Measurements from ENCODE around the gene CWC15. TPM values are rescaled to one million over a fixed set of nuclear protein-coding genes. Genes with fewer than 3 reads are reported as not detected.
"Not testable (repeated sequence)": the region's sequence is repeated elsewhere in the genome, so short reads cannot be mapped to it uniquely, and the experiment has no call there.

The CWC15 gene
- polyA plus RNA-seq, 1 donor, result 68.0 TPM

- H3K27me3 ChIP-seq (ENCODE audit: control insufficient read depth, insufficient read depth, low read length), result no peaks in the 10 kb centered on the region
- DNase-seq, result no peak
These were observed 39.0 kb downstream of the CWC15 start for GRCh38 chr11:94934362-94934761.

DNA sequence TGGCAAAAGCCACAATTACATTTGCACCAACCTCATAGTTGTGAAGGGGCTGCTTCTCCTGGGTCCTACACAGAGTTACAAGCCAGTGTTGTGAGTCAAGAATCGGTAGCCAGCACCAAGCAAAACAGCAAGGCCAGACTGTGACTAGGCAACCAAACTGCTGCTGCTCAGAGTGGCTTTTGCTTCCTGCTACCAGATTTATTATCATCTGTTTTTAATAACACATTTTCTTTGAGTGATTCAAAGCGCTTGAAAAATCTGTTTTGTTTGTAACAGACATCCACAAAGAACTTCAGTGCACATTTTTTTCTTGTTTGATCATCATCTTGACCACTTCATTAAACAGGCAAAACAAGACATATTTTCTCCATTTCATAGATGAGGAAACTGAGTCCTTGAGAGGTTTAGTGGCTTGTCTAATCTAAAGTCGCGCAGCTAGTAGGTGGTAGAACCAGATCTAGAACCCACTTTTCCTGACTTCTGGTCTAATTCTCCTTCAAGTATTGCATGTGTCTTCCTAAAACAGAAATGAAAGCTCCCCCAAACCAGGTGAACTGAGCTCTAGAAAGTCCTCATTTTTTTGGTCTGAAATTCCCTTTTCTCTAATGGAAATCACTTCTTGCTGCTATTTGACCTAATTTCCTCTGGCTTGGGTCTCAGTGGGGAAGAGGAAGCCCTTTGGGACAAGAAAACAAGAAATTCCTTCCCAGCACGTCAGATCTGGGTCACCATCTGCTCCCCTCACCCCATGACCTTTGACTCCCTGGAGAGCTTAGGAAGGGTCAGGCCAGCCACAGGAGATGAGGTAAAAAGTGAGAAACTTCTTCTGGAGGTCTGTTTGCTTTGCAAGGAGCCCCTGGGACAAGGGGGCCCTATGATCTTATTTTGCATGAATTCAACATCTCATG lies 39.9 kb downstream of the CWC15 start:
- no peak overlapping the region for H3K27ac ChIP-seq (ENCODE audit: low read length)
- H3K27me3 ChIP-seq (ENCODE audit: control insufficient read depth, insufficient read depth, low read length), result no peaks in the 10 kb centered on the region
- 67% methylated on average over 1 of the region's 5 CpGs for WGBS (ENCODE audit: insufficient coverage, low lambda C conversion rate)
- H3K9me3 ChIP-seq (ENCODE audit: control insufficient read depth, low read depth, low read length), result no peaks in the 10 kb centered on the region
- DNase-seq, result no peak
- H3K36me3 ChIP-seq (ENCODE audit: control insufficient read depth, insufficient read depth, low read length), result no peaks in the 10 kb centered on the region
- no peak overlapping the region for H3K4me3 ChIP-seq (ENCODE audit: low read length)
- H3K4me1 ChIP-seq (ENCODE audit: control insufficient read depth, insufficient read depth, low read length), result no peaks in the 10 kb centered on the region

More at GRCh38 chr11:94934362-94934761, 39.0 kb downstream of the CWC15 start:
- H3K36me3 ChIP-seq (ENCODE audit: control insufficient read depth, insufficient read depth, low read length), result no peaks in the 10 kb centered on the region
- H3K27ac ChIP-seq (ENCODE audit: low read length), result no peak overlapping the region
- WGBS (ENCODE audit: insufficient coverage, low lambda C conversion rate), result no CpG with 5 or more reads among the region's 4 CpGs
- H3K9me3 ChIP-seq (ENCODE audit: control insufficient read depth, low read depth, low read length), result no peaks in the 10 kb centered on the region
- no peaks in the 10 kb centered on the region for H3K4me1 ChIP-seq (ENCODE audit: control insufficient read depth, insufficient read depth, low read length)
- H3K4me3 ChIP-seq (ENCODE audit: low read length), result no peak overlapping the region

GRCh38 chr11:94932503-94932902 lies 40.9 kb downstream of the CWC15 start:
- no peaks in the 10 kb centered on the region for H3K27me3 ChIP-seq (ENCODE audit: control insufficient read depth, insufficient read depth, low read length)
- H3K36me3 ChIP-seq (ENCODE audit: control insufficient read depth, insufficient read depth, low read length), result no peaks in the 10 kb centered on the region
- H3K4me1 ChIP-seq (ENCODE audit: control insufficient read depth, insufficient read depth, low read length), result peaks cover under 1% of the 10 kb centered on the region
- H3K27ac ChIP-seq (ENCODE audit: low read length), result no peak overlapping the region
- H3K9me3 ChIP-seq (ENCODE audit: control insufficient read depth, low read depth, low read length), result no peaks in the 10 kb centered on the region
- no CpG with 5 or more reads among the region's 5 CpGs for WGBS (ENCODE audit: insufficient coverage, low lambda C conversion rate)
- DNase-seq, result no peak
- no peak overlapping the region for H3K4me3 ChIP-seq (ENCODE audit: low read length)

DNA sequence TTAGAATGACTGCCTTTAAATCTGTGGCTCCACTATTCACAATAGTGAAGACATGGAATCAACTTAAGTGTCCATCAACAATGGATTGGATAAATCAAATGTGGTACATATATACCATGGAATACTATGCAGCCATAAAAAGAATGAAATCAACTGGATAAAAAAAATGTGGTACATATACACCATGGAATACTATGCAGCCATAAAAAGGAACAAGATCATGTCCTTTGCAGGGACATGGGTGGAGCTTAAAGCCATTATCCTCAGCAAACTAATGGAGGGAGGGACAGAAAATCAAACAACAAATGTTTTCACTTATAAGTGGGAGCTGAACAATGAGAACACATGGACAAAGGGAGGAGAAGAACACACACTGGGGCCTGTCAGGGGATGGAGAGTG lies 41.3 kb downstream of the CWC15 start:
- not testable (repeated sequence) for H3K4me3 ChIP-seq (ENCODE audit: low read length); H3K4me1 ChIP-seq (ENCODE audit: control insufficient read depth, insufficient read depth, low read length); H3K36me3 ChIP-seq (ENCODE audit: control insufficient read depth, insufficient read depth, low read length); H3K9me3 ChIP-seq (ENCODE audit: control insufficient read depth, low read depth, low read length); H3K27me3 ChIP-seq (ENCODE audit: control insufficient read depth, insufficient read depth, low read length); H3K27ac ChIP-seq (ENCODE audit: low read length); DNase-seq

DNA sequence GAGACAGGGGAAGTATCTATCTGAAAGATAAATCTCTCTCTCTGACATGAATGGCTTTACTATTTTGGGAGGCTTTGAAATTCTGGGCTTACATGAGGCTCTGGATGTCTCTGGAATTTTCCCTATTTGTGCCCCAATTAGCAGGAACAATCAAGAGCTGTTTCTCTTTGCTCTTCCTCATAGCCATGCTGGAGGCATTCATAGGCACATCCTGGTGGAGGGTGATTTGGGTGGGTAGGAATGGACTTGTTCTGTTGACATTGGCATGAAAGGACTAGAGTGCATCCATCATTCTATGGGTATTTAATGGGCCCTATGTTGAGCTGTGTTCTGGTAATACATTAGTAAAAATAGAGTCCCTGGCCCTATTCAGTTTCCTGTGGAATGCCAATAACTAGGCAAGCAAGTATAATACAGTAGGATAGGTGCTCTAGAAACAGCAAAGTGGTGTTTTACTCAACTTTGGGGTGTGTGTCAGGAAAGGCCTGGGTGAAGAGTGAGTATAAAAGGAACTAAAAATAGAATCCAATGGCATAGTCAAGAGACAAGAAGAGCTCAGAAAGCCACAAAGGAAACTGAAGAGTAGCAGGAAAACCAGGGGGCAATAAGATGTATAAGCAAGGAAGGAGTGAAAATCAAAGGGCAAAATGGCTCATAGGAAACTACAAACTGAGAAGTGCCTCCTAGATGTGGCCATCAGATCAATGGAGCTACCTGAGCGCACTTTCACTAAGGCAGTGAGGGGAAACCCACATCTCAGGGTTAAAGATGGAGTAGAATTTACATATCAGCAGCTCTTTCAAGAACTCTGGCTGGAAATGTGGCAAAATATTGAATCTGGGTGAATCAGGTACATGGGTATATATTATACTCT lies 45.0 kb downstream of the CWC15 start:
- Histone ChIP-seq H3K36me3 (ENCODE audit: control insufficient read depth, insufficient read depth, low read length) (no peaks in the 10 kb centered on the region), H3K4me3 (ENCODE audit: low read length) (no peak overlapping the region), H3K27me3 (ENCODE audit: control insufficient read depth, insufficient read depth, low read length) (no peaks in the 10 kb centered on the region), H3K9me3 (ENCODE audit: control insufficient read depth, low read depth, low read length) (peaks cover 3% of the 10 kb centered on the region), H3K4me1 (ENCODE audit: control insufficient read depth, insufficient read depth, low read length) (peaks cover 16% of the 10 kb centered on the region), H3K27ac (ENCODE audit: low read length) (no peak overlapping the region)
- WGBS (ENCODE audit: insufficient coverage, low lambda C conversion rate), result no CpG with 5 or more reads among the region's 1 CpG
- no peak for DNase-seq

- peaks cover 16% of the 10 kb centered on the region for H3K4me1 ChIP-seq (ENCODE audit: control insufficient read depth, insufficient read depth, low read length)
- no peak overlapping the region for H3K4me3 ChIP-seq (ENCODE audit: low read length)
- peak overlapping the region; percentile 34 for H3K27ac ChIP-seq (ENCODE audit: low read length)
- peak; percentile 53 to 59 for DNase-seq
- WGBS (ENCODE audit: insufficient coverage, low lambda C conversion rate), result 71% methylated on average over 2 of the region's 6 CpGs
- H3K36me3 ChIP-seq (ENCODE audit: control insufficient read depth, insufficient read depth, low read length), result no peaks in the 10 kb centered on the region
- peaks cover 3% of the 10 kb centered on the region for H3K9me3 ChIP-seq (ENCODE audit: control insufficient read depth, low read depth, low read length)
- H3K27me3 ChIP-seq (ENCODE audit: control insufficient read depth, insufficient read depth, low read length), result no peaks in the 10 kb centered on the region
These were observed 46.6 kb downstream of the CWC15 start for GRCh38 chr11:94926698-94927237.

- no peaks in the 10 kb centered on the region for H3K36me3 ChIP-seq (ENCODE audit: control insufficient read depth, insufficient read depth, low read length)
- peaks cover 3% of the 10 kb centered on the region for H3K9me3 ChIP-seq (ENCODE audit: control insufficient read depth, low read depth, low read length)
- no peak overlapping the region for H3K4me3 ChIP-seq (ENCODE audit: low read length)
- peak overlapping the region; percentile 13 for H3K27ac ChIP-seq (ENCODE audit: low read length)
- H3K27me3 ChIP-seq (ENCODE audit: control insufficient read depth, insufficient read depth, low read length), result no peaks in the 10 kb centered on the region
- peaks cover 16% of the 10 kb centered on the region for H3K4me1 ChIP-seq (ENCODE audit: control insufficient read depth, insufficient read depth, low read length)
- DNase-seq, result no peak
These were observed 47.1 kb downstream of the CWC15 start for GRCh38 chr11:94926271-94926625.

GRCh38 chr11:94925422-94926270 lies 47.7 kb downstream of the CWC15 start:
- Histone ChIP-seq H3K27me3 (ENCODE audit: control insufficient read depth, insufficient read depth, low read length) (no peaks in the 10 kb centered on the region), H3K4me1 (ENCODE audit: control insufficient read depth, insufficient read depth, low read length) (peaks cover 16% of the 10 kb centered on the region), H3K36me3 (ENCODE audit: control insufficient read depth, insufficient read depth, low read length) (no peaks in the 10 kb centered on the region), H3K9me3 (ENCODE audit: control insufficient read depth, low read depth, low read length) (peaks cover 3% of the 10 kb centered on the region), H3K4me3 (ENCODE audit: low read length) (no peak overlapping the region), H3K27ac (ENCODE audit: low read length) (no peak overlapping the region)
- WGBS (ENCODE audit: insufficient coverage, low lambda C conversion rate), result no CpG with 5 or more reads among the region's 7 CpGs
- peak in 1 of 2 donors; percentile 20 for DNase-seq

GRCh38 chr11:94924612-94925011 lies 48.7 kb downstream of the CWC15 start:
- H3K36me3 ChIP-seq (ENCODE audit: control insufficient read depth, insufficient read depth, low read length), result no peaks in the 10 kb centered on the region
- no peak for DNase-seq
- peaks cover 16% of the 10 kb centered on the region for H3K4me1 ChIP-seq (ENCODE audit: control insufficient read depth, insufficient read depth, low read length)
- no peaks in the 10 kb centered on the region for H3K27me3 ChIP-seq (ENCODE audit: control insufficient read depth, insufficient read depth, low read length)
- H3K27ac ChIP-seq (ENCODE audit: low read length), result peak overlapping the region; percentile 21
- 89% methylated on average over 1 of the region's 5 CpGs for WGBS (ENCODE audit: insufficient coverage, low lambda C conversion rate)
- H3K9me3 ChIP-seq (ENCODE audit: control insufficient read depth, low read depth, low read length), result peaks cover 3% of the 10 kb centered on the region
- no peak overlapping the region for H3K4me3 ChIP-seq (ENCODE audit: low read length)

- Histone ChIP-seq H3K27me3 (ENCODE audit: control insufficient read depth, insufficient read depth, low read length) (no peaks in the 10 kb centered on the region), H3K36me3 (ENCODE audit: control insufficient read depth, insufficient read depth, low read length) (no peaks in the 10 kb centered on the region), H3K4me3 (ENCODE audit: low read length) (no peak overlapping the region), H3K27ac (ENCODE audit: low read length) (no peak overlapping the region), H3K4me1 (ENCODE audit: control insufficient read depth, insufficient read depth, low read length) (peaks cover 16% of the 10 kb centered on the region), H3K9me3 (ENCODE audit: control insufficient read depth, low read depth, low read length) (peaks cover 3% of the 10 kb centered on the region)
- no CpG with 5 or more reads among the region's 6 CpGs for WGBS (ENCODE audit: insufficient coverage, low lambda C conversion rate)
- DNase-seq, result peak in 1 of 2 donors; percentile 16
These were observed 49.2 kb downstream of the CWC15 start for GRCh38 chr11:94924171-94924572.

Data from large intestine (tissue), 3 donors.